ENCODE measurements around the gene ARHGAP8.

DNA sequence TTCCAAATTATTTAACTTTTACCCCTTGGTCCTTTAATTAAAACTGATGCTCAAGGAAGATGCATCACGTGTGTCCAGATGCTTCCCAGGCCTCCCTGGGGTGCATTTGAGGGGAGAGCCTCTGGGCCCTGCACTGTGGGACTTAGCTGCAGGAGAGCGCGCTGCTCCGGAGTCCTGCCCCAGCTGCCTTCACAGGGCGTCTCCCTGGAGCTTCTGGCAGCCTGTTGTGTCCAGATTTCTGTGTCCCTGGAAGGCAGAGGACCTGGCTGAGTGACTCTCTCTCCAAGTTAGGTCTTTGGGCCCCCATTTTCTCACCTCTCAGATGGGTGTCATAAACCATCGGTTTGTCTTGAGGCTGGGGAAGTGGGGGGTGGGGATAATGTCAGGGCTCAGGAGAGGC lies 3.0 kb downstream of the ARHGAP8 start:
- no peak for TF ChIP-seq EZH2phosphoT487 (IDR thresholded peaks at IDR 0.05; ENCODE audit: borderline replicate concordance)
- TF ChIP-seq, protein P1, sequence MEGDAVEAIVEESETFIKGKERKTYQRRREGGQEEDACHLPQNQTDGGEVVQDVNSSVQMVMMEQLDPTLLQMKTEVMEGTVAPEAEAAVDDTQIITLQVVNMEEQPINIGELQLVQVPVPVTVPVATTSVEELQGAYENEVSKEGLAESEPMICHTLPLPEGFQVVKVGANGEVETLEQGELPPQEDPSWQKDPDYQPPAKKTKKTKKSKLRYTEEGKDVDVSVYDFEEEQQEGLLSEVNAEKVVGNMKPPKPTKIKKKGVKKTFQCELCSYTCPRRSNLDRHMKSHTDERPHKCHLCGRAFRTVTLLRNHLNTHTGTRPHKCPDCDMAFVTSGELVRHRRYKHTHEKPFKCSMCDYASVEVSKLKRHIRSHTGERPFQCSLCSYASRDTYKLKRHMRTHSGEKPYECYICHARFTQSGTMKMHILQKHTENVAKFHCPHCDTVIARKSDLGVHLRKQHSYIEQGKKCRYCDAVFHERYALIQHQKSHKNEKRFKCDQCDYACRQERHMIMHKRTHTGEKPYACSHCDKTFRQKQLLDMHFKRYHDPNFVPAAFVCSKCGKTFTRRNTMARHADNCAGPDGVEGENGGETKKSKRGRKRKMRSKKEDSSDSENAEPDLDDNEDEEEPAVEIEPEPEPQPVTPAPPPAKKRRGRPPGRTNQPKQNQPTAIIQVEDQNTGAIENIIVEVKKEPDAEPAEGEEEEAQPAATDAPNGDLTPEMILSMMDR (conservative IDR thresholded peaks at IDR 0.05; ENCODE audit: low read length) = no peak

Data from Loucy (cell line).